ENCODE results near the gene SPATA18. TPM values are rescaled to one million over a fixed set of nuclear protein-coding genes. Genes with fewer than 3 reads are reported as not detected.

SPATA18 gene
- total RNA-seq, 1 experiment from 2014 or later, result 0.47 TPM

DNA sequence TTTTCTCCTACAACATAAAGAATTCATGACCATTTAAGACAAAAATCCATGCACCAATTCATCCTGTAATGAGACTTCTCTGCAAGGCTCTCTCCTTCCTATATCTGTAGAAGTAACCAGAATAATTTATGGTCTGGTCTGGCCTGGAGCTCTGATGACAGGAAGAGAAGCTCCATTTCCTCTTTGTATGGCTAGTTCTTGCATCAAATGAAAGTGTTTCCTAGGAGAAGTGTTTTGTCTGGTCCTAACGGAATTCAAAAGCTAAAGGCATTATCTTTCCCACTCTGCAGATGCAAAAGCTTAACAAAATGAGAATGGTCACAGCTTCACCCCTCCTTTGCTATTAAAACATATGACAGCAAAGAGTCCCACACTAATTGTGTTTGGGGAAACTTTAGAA, 55.1 kb downstream of the SPATA18 start:
- Histone ChIP-seq H3K4me2 (ENCODE audit: low read length) (no peak overlapping the region), H3K9ac (ENCODE audit: low read length) (no peak overlapping the region), H3K79me2 (ENCODE audit: insufficient read depth, low read length) (no peaks in the 10 kb centered on the region), H3K4me1 (ENCODE audit: control insufficient read depth in 1 of 2, insufficient read depth in 2 of 2, low read length in 2 of 2) (no peaks in the 10 kb centered on the region), H3K27me3 (ENCODE audit: insufficient read depth, low read length) (no peaks in the 10 kb centered on the region), H3K36me3 (ENCODE audit: control insufficient read depth in 1 of 2, insufficient read depth in 2 of 2, low read length in 2 of 2) (no peaks in the 10 kb centered on the region), H3K9me2 (ENCODE audit: insufficient read depth) (no peaks in the 10 kb centered on the region), H2AFZ (ENCODE audit: low read depth, low read length, poor library complexity, severe bottlenecking) (no peak overlapping the region), H4K20me1 (ENCODE audit: insufficient read depth) (no peaks in the 10 kb centered on the region), H3K27ac (ENCODE audit: low read depth, low read length) (no peak overlapping the region), H3K4me3 (replicated peaks in 1 of 2; ENCODE audit: low read depth in 1 of 2, low read length in 2 of 2) (no peak overlapping the region), H3K9me3 (ENCODE audit: control insufficient read depth in 1 of 2, insufficient read depth in 1 of 2, low read depth in 1 of 2, low read length in 2 of 2) (no peaks in the 10 kb centered on the region)
- POLR2A ChIA-PET, result no interaction called here
- intact Hi-C loops (cut with micrococcal nuclease), result no loop called here
- DNase-seq (ENCODE audit: low read depth, low spot score), result no peak
- no peak for ATAC-seq
- BruUV-seq (replicated peaks), result no TSS peak
- RAD21 ChIA-PET (ENCODE audit: low non-redundant PET in 1 of 2, low total read pairs in 2 of 2, uncharacterized antibody in 2 of 2, unreplicated experiment in 2 of 2), result no interaction called here
- no peak for TF ChIP-seq EGR1 (IDR thresholded peaks at IDR 0.05; ENCODE audit: low read depth)
- TF ChIP-seq ZNF274 (IDR thresholded peaks at IDR 0.05; ENCODE audit: low read depth, low read length), result no peak
- no peak for TF ChIP-seq SIN3A (IDR thresholded peaks at IDR 0.05; ENCODE audit: low read depth)
- no peak for TF ChIP-seq POLR2A (IDR thresholded peaks at IDR 0.05; ENCODE audit: borderline replicate concordance, extremely low read depth, insufficient read depth, insufficient read length)
- no peak for TF ChIP-seq EZH2phosphoT487 (IDR thresholded peaks at IDR 0.05; ENCODE audit: borderline replicate concordance)
- TF ChIP-seq, protein P1, sequence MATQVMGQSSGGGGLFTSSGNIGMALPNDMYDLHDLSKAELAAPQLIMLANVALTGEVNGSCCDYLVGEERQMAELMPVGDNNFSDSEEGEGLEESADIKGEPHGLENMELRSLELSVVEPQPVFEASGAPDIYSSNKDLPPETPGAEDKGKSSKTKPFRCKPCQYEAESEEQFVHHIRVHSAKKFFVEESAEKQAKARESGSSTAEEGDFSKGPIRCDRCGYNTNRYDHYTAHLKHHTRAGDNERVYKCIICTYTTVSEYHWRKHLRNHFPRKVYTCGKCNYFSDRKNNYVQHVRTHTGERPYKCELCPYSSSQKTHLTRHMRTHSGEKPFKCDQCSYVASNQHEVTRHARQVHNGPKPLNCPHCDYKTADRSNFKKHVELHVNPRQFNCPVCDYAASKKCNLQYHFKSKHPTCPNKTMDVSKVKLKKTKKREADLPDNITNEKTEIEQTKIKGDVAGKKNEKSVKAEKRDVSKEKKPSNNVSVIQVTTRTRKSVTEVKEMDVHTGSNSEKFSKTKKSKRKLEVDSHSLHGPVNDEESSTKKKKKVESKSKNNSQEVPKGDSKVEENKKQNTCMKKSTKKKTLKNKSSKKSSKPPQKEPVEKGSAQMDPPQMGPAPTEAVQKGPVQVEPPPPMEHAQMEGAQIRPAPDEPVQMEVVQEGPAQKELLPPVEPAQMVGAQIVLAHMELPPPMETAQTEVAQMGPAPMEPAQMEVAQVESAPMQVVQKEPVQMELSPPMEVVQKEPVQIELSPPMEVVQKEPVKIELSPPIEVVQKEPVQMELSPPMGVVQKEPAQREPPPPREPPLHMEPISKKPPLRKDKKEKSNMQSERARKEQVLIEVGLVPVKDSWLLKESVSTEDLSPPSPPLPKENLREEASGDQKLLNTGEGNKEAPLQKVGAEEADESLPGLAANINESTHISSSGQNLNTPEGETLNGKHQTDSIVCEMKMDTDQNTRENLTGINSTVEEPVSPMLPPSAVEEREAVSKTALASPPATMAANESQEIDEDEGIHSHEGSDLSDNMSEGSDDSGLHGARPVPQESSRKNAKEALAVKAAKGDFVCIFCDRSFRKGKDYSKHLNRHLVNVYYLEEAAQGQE (IDR thresholded peaks at IDR 0.05; ENCODE audit: low read depth), result no peak
- TF ChIP-seq ZFX (IDR thresholded peaks at IDR 0.05), result no peak
- TF ChIP-seq, protein P2, sequence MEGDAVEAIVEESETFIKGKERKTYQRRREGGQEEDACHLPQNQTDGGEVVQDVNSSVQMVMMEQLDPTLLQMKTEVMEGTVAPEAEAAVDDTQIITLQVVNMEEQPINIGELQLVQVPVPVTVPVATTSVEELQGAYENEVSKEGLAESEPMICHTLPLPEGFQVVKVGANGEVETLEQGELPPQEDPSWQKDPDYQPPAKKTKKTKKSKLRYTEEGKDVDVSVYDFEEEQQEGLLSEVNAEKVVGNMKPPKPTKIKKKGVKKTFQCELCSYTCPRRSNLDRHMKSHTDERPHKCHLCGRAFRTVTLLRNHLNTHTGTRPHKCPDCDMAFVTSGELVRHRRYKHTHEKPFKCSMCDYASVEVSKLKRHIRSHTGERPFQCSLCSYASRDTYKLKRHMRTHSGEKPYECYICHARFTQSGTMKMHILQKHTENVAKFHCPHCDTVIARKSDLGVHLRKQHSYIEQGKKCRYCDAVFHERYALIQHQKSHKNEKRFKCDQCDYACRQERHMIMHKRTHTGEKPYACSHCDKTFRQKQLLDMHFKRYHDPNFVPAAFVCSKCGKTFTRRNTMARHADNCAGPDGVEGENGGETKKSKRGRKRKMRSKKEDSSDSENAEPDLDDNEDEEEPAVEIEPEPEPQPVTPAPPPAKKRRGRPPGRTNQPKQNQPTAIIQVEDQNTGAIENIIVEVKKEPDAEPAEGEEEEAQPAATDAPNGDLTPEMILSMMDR (IDR thresholded peaks at IDR 0.05 in 2 of 3, conservative IDR thresholded peaks at IDR 0.05 in 1 of 3; ENCODE audit: borderline replicate concordance in 1 of 3, insufficient read depth in 1 of 3, low read depth in 2 of 3, low read length in 2 of 3), result no peak
- no peak for TF ChIP-seq RAD21 (IDR thresholded peaks at IDR 0.05; ENCODE audit: low read depth)
- no peak for TF ChIP-seq CBX3 (IDR thresholded peaks at IDR 0.05; ENCODE audit: low read depth)
- no peak for TF ChIP-seq YY1 (IDR thresholded peaks at IDR 0.05; ENCODE audit: extremely low read depth, insufficient replicate concordance, low read depth, low read length)
- TF ChIP-seq TCF7L2 (IDR thresholded peaks at IDR 0.05; ENCODE audit: borderline replicate concordance, extremely low read depth, insufficient read depth, insufficient read length), result no peak
- no peak for TF ChIP-seq JUND (IDR thresholded peaks at IDR 0.05)
- no peak for TF ChIP-seq SRF (IDR thresholded peaks at IDR 0.05; ENCODE audit: low read depth)
- TF ChIP-seq, protein P3, sequence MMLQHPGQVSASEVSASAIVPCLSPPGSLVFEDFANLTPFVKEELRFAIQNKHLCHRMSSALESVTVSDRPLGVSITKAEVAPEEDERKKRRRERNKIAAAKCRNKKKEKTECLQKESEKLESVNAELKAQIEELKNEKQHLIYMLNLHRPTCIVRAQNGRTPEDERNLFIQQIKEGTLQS (IDR thresholded peaks at IDR 0.05), result no peak
- TF ChIP-seq, protein P4, sequence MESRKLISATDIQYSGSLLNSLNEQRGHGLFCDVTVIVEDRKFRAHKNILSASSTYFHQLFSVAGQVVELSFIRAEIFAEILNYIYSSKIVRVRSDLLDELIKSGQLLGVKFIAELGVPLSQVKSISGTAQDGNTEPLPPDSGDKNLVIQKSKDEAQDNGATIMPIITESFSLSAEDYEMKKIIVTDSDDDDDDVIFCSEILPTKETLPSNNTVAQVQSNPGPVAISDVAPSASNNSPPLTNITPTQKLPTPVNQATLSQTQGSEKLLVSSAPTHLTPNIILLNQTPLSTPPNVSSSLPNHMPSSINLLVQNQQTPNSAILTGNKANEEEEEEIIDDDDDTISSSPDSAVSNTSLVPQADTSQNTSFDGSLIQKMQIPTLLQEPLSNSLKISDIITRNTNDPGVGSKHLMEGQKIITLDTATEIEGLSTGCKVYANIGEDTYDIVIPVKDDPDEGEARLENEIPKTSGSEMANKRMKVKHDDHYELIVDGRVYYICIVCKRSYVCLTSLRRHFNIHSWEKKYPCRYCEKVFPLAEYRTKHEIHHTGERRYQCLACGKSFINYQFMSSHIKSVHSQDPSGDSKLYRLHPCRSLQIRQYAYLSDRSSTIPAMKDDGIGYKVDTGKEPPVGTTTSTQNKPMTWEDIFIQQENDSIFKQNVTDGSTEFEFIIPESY (IDR thresholded peaks at IDR 0.05; ENCODE audit: extremely low read depth, insufficient replicate concordance, low read length), result no peak
- no peak for TF ChIP-seq ELF1 (IDR thresholded peaks at IDR 0.05; ENCODE audit: borderline replicate concordance, low read depth)
- CTCF ChIA-PET, result no interaction called here
